Activated CD8-positive, alpha-beta memory T cell treated with anti-CD3 and anti-CD28 coated beads, Interleukin-2, amount 10 ng/mL, durations not matched to agents 7 days and 5 days (primary cell): ENCODE measurements around the gene KIF16B. TPM values are rescaled to one million over a fixed set of nuclear protein-coding genes. Genes with fewer than 3 reads are reported as not detected.

Source experiments
- ATAC-seq: fragments of 150-1000 bp; cut with Tn5 transposase; one replicate; pipeline ENCODE4 v1.10.0; 2021; ENCODE audit warnings: moderate library complexity
- CTCF ChIA-PET: fragments of 350-600 bp; sonication (Branson Sonifier 250); formaldehyde crosslinking; loops from one replicate; lab custom pipeline; 2021; ENCODE audit warnings: antibody characterized with exemption; lab: Charles Lee
- DNase-seq: peaks from one replicate; pipeline ENCODE4 v3.0.0-alpha.2; 2020
- H3K27ac Mint-ChIP-seq: one replicate; pipeline ENCODE4 v1.8.0; 2021; ENCODE audit warnings: mild to moderate bottlenecking, mixed read lengths
- H3K27me3 Mint-ChIP-seq: one replicate; pipeline ENCODE4 v1.8.0; 2021; ENCODE audit warnings: mixed read lengths
- H3K36me3 Mint-ChIP-seq: one replicate; pipeline ENCODE4 v1.8.0; 2021; ENCODE audit warnings: mild to moderate bottlenecking, mixed read lengths
- H3K4me1 Mint-ChIP-seq: one replicate; pipeline ENCODE4 v1.8.0; 2021; ENCODE audit warnings: mixed read lengths
- H3K4me3 Mint-ChIP-seq: one replicate; pipeline ENCODE4 v1.8.0; 2021; ENCODE audit warnings: mild to moderate bottlenecking, moderate library complexity, mixed read lengths
- H3K9me3 Mint-ChIP-seq: one replicate; pipeline ENCODE4 v1.8.0; 2022; ENCODE audit warnings: low read depth, mixed read lengths
- total RNA-seq, 2 experiments: library from RNA; stranded (reverse); gene quantifications; one replicate each; pipeline ENCODE4 v1.2.3, GENCODE V29; 2021

The KIF16B gene
- total RNA-seq, 2 experiments from 2014 or later, result 3.0 to 4.1 TPM

- H3K4me1 Mint-ChIP-seq, result no peaks in the 10 kb centered on the region
- no peaks in the 10 kb centered on the region for H3K36me3 Mint-ChIP-seq
- H3K9me3 Mint-ChIP-seq, result no peaks in the 10 kb centered on the region
- no peaks in the 10 kb centered on the region for H3K27me3 Mint-ChIP-seq
- no peak for ATAC-seq
- DNase-seq, result no peak
- H3K27ac Mint-ChIP-seq, result no peak overlapping the region
- no peak overlapping the region for H3K4me3 Mint-ChIP-seq
- CTCF ChIA-PET, result no interaction called here
Observed at GRCh38 chr20:16364320-16364687, 208.9 kb downstream of the KIF16B start.

- ATAC-seq (no peak), DNase-seq (no peak)
- no peak overlapping the region for H3K4me3 Mint-ChIP-seq
- no peaks in the 10 kb centered on the region for H3K4me1 Mint-ChIP-seq
- H3K36me3 Mint-ChIP-seq, result no peaks in the 10 kb centered on the region
- H3K9me3 Mint-ChIP-seq, result no peaks in the 10 kb centered on the region
- no peak overlapping the region for H3K27ac Mint-ChIP-seq
- CTCF ChIA-PET, result no interaction called here
- H3K27me3 Mint-ChIP-seq, result no peaks in the 10 kb centered on the region
Observed at GRCh38 chr20:16363506-16364319, 209.5 kb downstream of the KIF16B start.

DNA sequence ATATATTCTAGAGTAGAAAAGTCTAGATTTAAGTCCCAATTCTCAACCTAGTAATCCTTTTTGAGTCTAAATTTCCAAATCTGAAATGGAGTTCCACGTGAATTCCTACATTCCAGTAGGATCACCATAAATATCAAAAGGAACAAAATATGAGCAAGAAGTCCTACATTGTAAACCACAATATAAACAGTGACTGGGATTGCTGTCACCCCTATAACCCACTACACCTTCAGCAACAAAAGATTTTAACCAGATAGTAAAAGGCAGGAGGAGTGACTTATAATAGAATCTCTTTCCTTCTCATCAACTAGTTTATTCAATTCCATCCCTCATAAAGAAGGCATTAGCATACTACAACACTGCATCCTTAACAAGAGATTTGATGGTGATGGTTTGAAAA, 210.6 kb downstream of the KIF16B start:
- Mint-ChIP-seq H3K27ac (no peak overlapping the region), H3K4me3 (no peak overlapping the region), H3K4me1 (no peaks in the 10 kb centered on the region)

GRCh38 chr20:16360668-16361067, 212.6 kb downstream of the KIF16B start:
- H3K4me1 Mint-ChIP-seq, result no peaks in the 10 kb centered on the region
- no peak overlapping the region for H3K27ac Mint-ChIP-seq
- H3K4me3 Mint-ChIP-seq, result no peak overlapping the region
- no peak for ATAC-seq
- no peaks in the 10 kb centered on the region for H3K9me3 Mint-ChIP-seq
- CTCF ChIA-PET, result no interaction called here
- H3K36me3 Mint-ChIP-seq, result no peaks in the 10 kb centered on the region
- no peaks in the 10 kb centered on the region for H3K27me3 Mint-ChIP-seq
- DNase-seq, result no peak

More for the DNA sequence above, 210.6 kb downstream of the KIF16B start:
- no peaks in the 10 kb centered on the region for H3K9me3 Mint-ChIP-seq
- H3K36me3 Mint-ChIP-seq, result no peaks in the 10 kb centered on the region
- CTCF ChIA-PET, result no interaction called here
- ATAC-seq, result no peak
- no peaks in the 10 kb centered on the region for H3K27me3 Mint-ChIP-seq
- DNase-seq, result no peak

GRCh38 chr20:16353417-16353781, 219.8 kb downstream of the KIF16B start:
- Mint-ChIP-seq H3K36me3 (no peaks in the 10 kb centered on the region), H3K4me1 (no peaks in the 10 kb centered on the region), H3K4me3 (no peak overlapping the region), H3K27ac (no peak overlapping the region), H3K27me3 (no peaks in the 10 kb centered on the region), H3K9me3 (no peaks in the 10 kb centered on the region)
- ATAC-seq (no peak), DNase-seq (no peak)
- CTCF ChIA-PET, result no interaction called here

DNA sequence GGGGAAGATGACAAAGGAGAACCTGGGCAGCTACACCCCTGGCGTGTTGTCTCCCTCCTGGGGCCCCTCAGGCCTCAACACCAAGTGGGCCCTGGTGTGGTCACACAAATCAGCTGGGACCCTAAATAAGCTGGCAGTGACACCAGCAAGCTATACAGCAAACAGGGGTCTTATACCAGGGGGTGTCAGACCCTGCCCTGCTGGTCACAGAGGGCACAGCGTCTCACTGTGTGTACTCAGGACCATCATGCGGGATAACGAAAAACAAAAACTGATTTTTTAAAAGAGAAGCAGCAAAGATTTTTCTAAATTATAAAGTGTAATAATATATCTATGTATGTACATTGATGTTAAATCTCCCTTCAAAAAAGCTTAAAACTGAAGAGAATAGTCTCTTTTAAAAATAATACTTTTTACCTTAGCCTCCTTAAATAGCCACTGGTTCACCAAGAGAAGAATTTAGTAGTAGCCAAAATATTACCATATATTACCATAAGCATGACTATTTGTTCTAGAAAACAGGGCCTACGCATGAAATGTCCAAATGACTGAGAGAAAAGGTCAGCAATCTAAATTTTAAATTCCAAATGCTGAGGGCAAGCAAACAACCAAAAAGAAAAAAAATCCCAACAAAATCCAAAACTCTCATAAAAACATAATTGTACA, 220.4 kb downstream of the KIF16B start:
- no peaks in the 10 kb centered on the region for H3K27me3 Mint-ChIP-seq
- H3K9me3 Mint-ChIP-seq, result no peaks in the 10 kb centered on the region
- no peak overlapping the region for H3K4me3 Mint-ChIP-seq
- CTCF ChIA-PET, result no interaction called here
- no peaks in the 10 kb centered on the region for H3K36me3 Mint-ChIP-seq
- ATAC-seq (no peak), DNase-seq (no peak)
- no peak overlapping the region for H3K27ac Mint-ChIP-seq
- H3K4me1 Mint-ChIP-seq, result no peaks in the 10 kb centered on the region

DNA sequence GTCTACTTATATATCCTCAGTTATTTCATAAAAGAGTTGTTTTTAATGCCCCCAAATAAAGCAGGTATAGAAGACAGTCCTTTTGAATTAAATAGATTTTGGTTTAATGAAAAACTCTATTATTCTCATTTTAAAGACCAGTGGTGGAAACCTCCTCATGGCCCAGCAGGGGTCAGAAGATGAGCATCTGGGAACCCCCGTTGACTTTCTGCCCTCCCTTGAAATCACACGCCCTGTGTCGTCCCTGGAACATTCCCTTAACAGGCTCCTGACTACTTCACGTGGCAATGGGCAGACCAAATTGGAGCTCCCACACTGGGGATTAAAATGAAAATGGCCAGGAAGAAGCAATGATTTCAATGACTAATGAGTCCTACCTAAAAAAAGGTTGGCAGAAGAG, 220.9 kb downstream of the KIF16B start:
- CTCF ChIA-PET, result no interaction called here
- no peak overlapping the region for H3K27ac Mint-ChIP-seq
- ATAC-seq (no peak), DNase-seq (no peak)
- H3K27me3 Mint-ChIP-seq, result no peaks in the 10 kb centered on the region
- no peaks in the 10 kb centered on the region for H3K9me3 Mint-ChIP-seq
- H3K4me3 Mint-ChIP-seq, result no peak overlapping the region
- H3K36me3 Mint-ChIP-seq, result no peaks in the 10 kb centered on the region
- H3K4me1 Mint-ChIP-seq, result no peaks in the 10 kb centered on the region

- ATAC-seq (no peak), DNase-seq (no peak)
- CTCF ChIA-PET, result no interaction called here
- H3K27ac Mint-ChIP-seq, result no peak overlapping the region
- no peaks in the 10 kb centered on the region for H3K27me3 Mint-ChIP-seq
- H3K4me1 Mint-ChIP-seq, result no peaks in the 10 kb centered on the region
- H3K4me3 Mint-ChIP-seq, result no peak overlapping the region
- no peaks in the 10 kb centered on the region for H3K36me3 Mint-ChIP-seq
- no peaks in the 10 kb centered on the region for H3K9me3 Mint-ChIP-seq
Observed at GRCh38 chr20:16351415-16351814, 221.8 kb downstream of the KIF16B start.

GRCh38 chr20:16350465-16350864, 222.8 kb downstream of the KIF16B start:
- Mint-ChIP-seq H3K36me3 (no peaks in the 10 kb centered on the region), H3K4me1 (no peaks in the 10 kb centered on the region), H3K27ac (no peak overlapping the region), H3K4me3 (no peak overlapping the region), H3K9me3 (no peaks in the 10 kb centered on the region), H3K27me3 (no peaks in the 10 kb centered on the region)
- CTCF ChIA-PET, result no interaction called here
- ATAC-seq (no peak), DNase-seq (no peak)

DNA sequence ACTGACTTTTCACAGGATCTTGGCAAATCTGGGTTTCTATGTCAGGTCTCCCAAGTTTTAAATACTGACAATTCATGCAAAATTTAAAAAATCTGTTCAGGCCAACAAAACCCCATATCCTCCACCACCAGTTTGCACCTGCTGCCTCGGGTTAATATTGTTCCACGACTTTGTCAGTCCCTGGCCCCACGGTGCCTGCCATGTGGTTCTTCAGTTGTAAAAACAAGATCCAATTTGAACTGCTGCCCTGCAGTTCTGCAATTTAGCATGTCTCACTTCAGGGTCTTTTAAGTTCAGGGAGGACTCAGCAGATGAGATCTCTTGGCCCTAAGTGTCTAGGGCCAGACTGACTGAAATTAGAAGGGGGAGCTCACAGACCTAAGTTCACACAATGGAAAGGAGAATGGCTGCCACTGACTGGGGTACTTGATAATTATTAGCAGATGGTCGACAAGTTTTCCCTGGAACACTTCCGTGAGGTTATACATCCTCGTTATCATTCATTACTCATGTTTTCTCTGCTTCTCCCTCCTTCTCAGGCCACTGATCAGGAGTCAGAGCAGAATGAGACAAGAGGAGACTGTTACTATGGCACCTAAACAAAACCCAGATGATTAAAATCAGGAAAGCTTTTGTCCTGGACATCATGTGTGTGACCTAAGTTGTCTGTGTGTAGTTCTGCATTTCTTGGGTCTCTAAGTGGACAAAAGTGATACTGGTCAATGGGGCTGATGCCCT, 223.6 kb downstream of the KIF16B start:
- DNase-seq, result no peak
- no peaks in the 10 kb centered on the region for H3K4me1 Mint-ChIP-seq
- CTCF ChIA-PET, result no interaction called here
- H3K27me3 Mint-ChIP-seq, result no peaks in the 10 kb centered on the region
- no peak overlapping the region for H3K4me3 Mint-ChIP-seq
- no peak for ATAC-seq
- H3K36me3 Mint-ChIP-seq, result no peaks in the 10 kb centered on the region
- no peak overlapping the region for H3K27ac Mint-ChIP-seq
- no peaks in the 10 kb centered on the region for H3K9me3 Mint-ChIP-seq

DNA sequence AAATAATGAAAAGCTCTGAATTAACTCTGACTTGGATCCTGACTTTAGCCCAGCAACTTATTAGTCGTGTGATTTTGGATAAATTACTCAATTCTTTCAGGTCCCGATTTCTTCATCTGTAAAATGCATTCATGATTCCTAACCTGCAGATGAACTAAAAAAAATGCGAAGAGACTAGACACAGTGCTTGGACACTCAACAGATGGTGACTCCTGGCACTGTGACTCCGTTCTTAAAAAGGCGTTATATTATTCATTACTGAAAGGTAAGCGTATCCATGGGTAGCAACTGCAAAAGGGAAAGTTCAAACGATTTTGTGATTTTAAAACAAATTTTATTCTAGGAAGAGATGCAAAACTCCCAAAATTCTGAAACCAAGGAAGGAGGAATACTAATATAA, 226.3 kb downstream of the KIF16B start:
- no peaks in the 10 kb centered on the region for H3K4me1 Mint-ChIP-seq
- H3K27me3 Mint-ChIP-seq, result no peaks in the 10 kb centered on the region
- no peaks in the 10 kb centered on the region for H3K36me3 Mint-ChIP-seq
- H3K9me3 Mint-ChIP-seq, result no peaks in the 10 kb centered on the region
- no peak overlapping the region for H3K27ac Mint-ChIP-seq
- DNase-seq, result no peak
- no peak overlapping the region for H3K4me3 Mint-ChIP-seq
- CTCF ChIA-PET, result no interaction called here
- ATAC-seq, result no peak

GRCh38 chr20:16337707-16338106, 235.5 kb downstream of the KIF16B start:
- Mint-ChIP-seq H3K9me3 (peaks cover 6% of the 10 kb centered on the region), H3K36me3 (peaks cover 2% of the 10 kb centered on the region)
- no peak for ATAC-seq

DNA sequence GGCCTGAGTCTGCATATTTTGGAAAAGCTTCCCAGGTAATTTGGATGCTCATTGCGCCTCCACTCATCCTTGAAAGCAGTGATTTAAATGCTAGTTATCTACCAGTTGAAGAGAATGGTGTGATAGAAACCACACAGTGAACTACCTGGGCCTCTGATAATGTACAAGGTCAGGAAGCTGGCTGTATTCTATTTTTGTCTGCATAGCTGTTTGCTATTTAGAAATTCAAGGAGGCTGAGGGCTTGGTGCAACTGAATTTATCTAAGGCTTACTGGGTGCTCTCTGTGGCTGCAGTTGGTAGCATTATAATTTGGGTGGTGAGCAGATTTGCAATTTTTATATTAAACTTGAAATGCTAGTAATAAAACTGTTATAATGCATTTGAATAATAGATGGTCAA, 245.6 kb downstream of the KIF16B start:
- Mint-ChIP-seq H3K36me3 (no peaks in the 10 kb centered on the region), H3K4me3 (no peak overlapping the region), H3K27me3 (no peaks in the 10 kb centered on the region), H3K9me3 (peaks cover 6% of the 10 kb centered on the region), H3K27ac (no peak overlapping the region), H3K4me1 (no peaks in the 10 kb centered on the region)
- ATAC-seq (no peak), DNase-seq (no peak)
- CTCF ChIA-PET, result interaction anchor here (0.6 kb wide), 1 partner anchor 30 kb away, joined by 3 read pairs; no protein-coding TSS in a partner anchor

More at GRCh38 chr20:16337707-16338106, 235.5 kb downstream of the KIF16B start:
- CTCF ChIA-PET, result no interaction called here
- Mint-ChIP-seq H3K4me1 (no peaks in the 10 kb centered on the region), H3K4me3 (no peak overlapping the region), H3K27me3 (no peaks in the 10 kb centered on the region), H3K27ac (no peak overlapping the region)
- DNase-seq, result no peak

DNA sequence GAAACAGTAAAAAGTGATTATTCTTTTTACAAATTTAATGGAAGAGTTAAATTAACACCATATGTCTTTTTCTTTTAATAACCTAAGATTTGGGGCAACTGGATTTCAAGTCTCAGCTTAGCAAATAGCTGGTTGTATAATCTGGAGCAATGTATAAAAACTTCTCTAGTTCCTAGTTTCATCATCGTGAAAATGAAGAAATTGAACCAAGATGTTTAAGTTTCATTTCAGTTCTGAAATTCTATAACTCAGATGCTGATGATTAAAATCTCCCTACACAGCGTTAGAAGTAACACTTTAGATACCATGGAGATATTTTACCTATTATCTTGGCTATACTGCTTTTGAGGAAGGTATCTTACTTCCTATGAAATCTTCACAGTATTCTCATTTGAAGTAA, 252.0 kb downstream of the KIF16B start:
- Mint-ChIP-seq H3K27me3 (no peaks in the 10 kb centered on the region), H3K9me3 (peaks cover 3% of the 10 kb centered on the region), H3K36me3 (no peaks in the 10 kb centered on the region), H3K4me1 (no peaks in the 10 kb centered on the region), H3K4me3 (no peak overlapping the region), H3K27ac (no peak overlapping the region)
- CTCF ChIA-PET, result no interaction called here
- ATAC-seq, result no peak
- DNase-seq, result no peak
